GM21528 (cell line): Measurements from ENCODE around the gene RNF19B.

Experiments used
- ATAC-seq: cut with Tn5 transposase; IDR thresholded peaks from one replicate; pipeline ENCODE4 v1.9.1; 2021; ENCODE audit warnings: mild to moderate bottlenecking, moderate library complexity; ENCODE audit not compliant: unreplicated experiment, low FRiP score

The RNF19B gene, protein sequence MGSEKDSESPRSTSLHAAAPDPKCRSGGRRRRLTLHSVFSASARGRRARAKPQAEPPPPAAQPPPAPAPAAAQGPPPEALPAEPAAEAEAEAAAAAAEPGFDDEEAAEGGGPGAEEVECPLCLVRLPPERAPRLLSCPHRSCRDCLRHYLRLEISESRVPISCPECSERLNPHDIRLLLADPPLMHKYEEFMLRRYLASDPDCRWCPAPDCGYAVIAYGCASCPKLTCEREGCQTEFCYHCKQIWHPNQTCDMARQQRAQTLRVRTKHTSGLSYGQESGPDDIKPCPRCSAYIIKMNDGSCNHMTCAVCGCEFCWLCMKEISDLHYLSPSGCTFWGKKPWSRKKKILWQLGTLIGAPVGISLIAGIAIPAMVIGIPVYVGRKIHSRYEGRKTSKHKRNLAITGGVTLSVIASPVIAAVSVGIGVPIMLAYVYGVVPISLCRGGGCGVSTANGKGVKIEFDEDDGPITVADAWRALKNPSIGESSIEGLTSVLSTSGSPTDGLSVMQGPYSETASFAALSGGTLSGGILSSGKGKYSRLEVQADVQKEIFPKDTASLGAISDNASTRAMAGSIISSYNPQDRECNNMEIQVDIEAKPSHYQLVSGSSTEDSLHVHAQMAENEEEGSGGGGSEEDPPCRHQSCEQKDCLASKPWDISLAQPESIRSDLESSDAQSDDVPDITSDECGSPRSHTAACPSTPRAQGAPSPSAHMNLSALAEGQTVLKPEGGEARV

DNA sequence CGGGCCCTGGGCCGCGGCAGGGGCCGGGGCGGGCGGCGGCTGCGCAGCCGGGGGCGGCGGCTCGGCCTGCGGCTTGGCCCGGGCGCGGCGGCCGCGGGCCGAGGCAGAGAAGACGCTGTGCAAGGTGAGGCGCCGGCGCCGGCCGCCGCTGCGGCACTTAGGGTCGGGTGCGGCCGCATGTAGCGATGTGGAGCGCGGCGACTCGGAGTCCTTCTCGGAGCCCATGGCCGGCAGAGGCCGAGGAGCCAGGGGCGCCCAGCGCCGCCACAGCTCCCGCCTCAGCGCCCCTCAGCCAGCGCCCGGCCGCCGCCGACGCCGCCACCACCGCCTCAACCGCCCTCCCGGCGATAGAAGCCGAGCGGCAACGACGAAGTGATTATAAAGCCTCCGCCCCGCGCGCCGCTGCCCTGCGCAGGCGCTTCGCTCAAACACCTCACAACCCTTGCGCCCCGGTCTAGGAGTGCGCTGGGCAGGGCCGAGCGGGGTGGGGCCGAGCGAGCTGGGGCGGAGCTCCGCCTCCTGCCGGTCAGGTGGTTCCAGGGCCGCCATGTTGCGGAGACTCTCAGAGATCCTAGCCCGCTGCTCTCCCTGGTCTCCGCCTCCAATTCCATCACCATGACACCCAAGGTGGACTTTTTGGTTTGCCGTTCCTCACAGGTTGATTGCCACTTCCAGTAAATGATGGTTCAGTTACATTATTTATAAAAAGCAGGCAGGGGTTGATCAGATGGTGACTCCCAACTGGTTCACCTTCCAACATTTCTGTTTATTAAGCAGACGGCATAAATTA, at the start of gene RNF19B:
TSS of gene RNF19B (minus strand) at position 349 of the 790 bp plus-strand sequence. CDS start at position 225, 124 bp downstream.
- peak; percentile 72 for ATAC-seq

DNA sequence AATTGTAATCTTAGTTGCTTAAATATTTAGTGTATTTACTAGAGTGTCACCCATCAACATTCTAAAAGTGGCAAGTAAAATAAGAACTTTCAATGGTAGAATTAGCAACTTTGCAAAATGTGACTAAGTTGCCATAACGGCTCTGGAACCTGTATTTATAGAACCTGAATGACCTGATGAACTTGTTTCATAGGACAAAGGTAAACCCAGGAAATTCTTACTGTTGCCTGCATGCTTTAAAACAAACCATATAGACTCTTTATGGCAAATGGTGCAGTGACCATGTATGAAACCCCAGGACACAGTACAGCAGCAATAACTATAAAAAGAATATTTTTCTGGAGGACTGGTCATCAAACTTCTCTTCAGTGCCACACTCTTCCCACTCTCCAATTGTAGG, 49.2 kb upstream of the RNF19B start:
- no peak for ATAC-seq

GRCh38 chr1:33012165-33012564, 47.6 kb upstream of the RNF19B start:
- no peak for ATAC-seq

- ATAC-seq: no peak
These were observed 46.5 kb upstream of the RNF19B start for GRCh38 chr1:33010932-33011731.

- ATAC-seq: no peak
These were observed 45.0 kb upstream of the RNF19B start for GRCh38 chr1:33009561-33009960.

DNA sequence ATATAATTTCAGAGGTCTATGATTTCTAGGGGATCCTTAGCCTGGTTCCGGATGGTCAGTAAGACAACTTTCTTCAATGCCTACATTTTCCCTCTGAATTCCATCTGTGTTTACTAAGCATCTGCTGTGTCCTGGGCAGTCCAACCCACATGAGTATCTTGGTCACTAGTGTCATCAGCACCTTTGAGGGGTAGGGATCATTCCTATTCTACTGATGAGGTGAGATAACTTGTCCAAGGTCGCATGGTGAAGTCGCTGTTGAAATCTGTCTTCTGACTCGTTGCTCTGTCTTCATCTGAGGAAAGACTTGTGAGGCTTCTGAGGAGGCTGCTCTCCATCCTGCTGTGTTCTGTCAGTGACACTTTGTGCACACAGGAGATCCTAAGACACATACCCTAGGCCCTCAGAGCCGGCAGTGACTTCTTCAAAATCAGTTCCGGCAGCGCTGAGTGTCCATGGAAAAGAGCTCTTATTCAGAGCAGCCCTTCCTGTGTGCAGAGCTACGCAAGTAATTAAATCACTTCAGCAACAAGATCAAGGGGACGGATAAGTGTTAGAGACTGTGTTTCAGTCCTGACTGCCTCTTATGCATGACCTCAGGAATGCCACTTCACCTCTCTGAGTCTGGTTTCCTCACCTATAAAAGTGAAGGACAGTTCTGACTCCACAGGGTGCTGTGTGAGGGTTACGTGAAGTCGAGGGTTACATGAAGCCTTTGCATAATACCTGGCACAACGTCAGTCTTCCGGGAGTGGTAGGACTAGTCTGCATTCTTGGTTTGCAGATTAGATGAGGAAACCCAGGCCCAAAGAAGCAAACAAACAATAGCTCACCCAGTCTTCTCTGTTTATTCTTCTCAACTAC, 43.7 kb upstream of the RNF19B start:
- no peak for ATAC-seq

DNA sequence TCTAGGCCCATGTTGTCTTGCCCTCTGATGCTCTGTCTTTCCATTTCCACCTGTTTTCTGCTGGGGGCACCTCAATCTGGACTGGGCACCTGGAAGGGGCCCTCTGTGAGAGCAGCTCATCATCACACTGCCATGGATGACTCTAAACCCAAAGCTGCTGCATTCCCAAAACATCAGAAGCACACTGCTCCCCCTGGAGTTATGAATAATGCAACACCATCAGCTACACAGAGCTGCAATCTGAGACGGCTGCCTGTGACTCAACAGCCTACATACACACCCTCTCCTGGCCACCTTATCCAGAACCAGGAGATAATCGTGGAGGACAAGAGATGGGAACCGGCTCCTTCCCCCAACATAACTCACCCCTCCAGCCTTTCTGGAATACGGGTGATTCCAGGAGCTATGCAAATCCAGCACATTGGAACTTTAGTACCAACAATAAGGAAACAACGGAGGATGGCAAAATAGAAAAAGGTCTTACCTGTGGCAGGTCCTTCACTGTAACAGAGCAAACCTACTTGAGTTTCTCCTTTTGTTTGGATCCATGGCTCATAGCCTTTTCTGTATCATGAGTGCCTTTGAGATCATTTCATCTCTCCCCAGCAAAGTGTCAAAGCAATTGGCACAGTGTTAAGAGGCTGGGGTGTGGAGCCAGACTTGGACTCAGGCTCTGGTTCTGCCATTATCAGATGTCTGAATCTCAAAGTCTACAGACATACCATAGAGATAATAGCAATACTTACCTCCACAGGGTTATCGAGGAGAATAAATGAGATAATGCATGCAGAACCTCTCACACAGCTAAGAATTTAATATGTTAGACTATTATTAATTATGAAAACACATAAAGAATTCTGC, 42.8 kb upstream of the RNF19B start:
- ATAC-seq: no peak

- no peak for ATAC-seq
These were observed 41.3 kb upstream of the RNF19B start for GRCh38 chr1:33005838-33006421.

- no peak for ATAC-seq
These were observed 40.7 kb upstream of the RNF19B start for GRCh38 chr1:33005117-33005837.

DNA sequence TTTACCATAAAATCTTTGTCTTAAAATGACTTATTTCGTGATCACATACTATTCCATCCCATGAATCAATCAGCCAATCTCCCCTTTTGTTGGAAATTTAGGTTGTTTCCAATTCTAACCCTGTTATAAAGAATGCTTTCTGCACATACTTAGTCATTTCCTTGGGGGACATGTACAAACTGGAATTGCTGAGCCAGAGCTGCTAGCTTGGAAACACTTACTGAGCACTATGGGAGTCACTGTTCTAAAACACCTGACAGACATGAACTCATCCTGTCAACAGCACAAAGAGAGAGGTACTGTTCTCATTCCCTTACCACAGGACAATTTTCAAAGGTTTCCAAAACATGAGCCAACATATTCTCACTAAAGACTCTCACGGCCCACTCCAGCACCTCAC, 40.0 kb upstream of the RNF19B start:
- ATAC-seq: no peak

DNA sequence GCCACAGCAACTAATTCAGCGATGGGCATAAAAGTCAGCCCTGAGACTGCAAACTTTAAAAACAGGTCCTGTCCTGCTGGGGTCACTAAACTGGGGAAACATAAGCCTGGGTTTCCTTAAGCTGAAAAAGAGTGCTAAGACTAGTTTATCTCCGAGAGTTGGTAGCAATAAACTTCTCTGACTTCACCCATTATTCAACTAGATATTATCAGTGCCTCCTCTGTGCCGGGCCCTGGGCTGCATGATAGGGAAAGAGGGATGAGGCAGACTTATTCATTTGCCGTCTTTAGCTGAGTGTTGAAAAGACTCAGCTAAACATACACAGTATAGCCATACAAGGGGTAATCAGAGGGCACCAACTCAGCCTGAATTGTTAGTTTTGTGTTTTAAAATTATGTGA, 39.0 kb upstream of the RNF19B start:
- ATAC-seq: no peak

DNA sequence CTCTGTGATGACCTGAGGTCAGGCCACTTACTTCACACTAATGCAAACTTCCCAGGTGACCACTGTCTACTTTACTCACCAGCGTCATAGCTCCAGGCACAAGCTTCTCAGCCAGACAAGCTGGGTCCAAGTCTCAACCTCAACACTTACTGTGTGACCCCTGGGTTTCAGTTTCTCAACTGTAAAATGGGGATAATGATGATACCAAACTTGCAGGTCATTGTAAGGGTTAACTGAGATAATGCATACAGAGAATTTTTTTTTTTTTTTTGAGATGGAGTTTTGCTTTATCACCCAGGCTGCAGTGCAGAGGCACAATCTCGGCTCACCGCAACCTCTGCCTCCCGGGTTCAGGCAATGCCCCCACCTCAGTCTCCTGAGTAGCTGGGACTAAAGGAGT, 37.4 kb upstream of the RNF19B start:
- ATAC-seq: no peak

GRCh38 chr1:33001282-33001681, 36.7 kb upstream of the RNF19B start:
- ATAC-seq: no peak

DNA sequence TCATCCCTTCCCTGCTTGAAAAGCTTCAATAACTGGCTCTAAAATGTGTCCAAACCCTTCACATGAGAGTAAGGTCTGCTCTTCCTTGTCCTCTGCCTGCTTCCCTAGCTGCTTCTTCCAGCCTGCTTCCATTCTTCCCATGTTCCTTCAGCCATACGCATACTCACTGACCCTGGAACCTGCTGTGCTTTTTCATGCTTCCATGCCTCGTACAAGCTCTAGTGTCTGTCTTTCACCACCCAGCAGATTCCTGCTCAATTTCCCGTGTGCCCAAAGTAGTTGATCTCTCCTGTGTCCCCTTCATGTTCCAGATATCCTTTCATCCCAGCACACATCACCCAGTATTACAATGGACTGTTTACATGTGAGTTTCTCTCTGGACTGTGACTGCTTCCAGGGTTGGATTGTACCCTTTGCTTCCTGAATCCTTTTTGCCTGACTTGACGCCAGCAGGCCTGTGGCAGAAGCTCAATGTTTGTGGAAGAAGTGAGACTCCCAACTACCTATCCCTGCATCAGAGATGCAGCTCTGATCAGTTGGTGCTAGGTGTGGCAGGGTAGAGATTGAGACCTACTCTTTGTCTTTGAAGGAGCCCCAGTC, 35.9 kb upstream of the RNF19B start:
- no peak for ATAC-seq

- no peak for ATAC-seq
These were observed 34.4 kb upstream of the RNF19B start for GRCh38 chr1:32998997-32999396.

DNA sequence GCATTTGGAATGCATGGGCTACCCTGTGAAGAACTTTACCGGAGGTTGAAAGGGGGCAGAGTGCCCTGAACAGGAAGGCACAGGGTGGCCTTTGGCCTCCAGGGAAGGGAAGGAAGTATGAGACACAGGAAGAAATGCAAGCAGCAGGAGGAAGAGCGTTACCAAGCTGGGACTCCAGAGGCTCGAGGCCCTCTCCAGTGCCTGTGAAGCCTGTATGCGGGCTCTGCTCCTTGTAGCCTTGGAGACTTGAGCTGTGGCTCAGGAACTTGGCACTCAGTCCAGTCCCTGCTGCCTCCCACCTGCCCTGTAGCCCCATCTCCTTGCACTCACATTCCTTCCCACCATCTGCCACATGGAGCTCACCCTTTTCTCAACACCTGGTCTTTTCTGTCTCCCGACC, 33.5 kb upstream of the RNF19B start:
- ATAC-seq: no peak

- ATAC-seq: no peak
These were observed 32.8 kb upstream of the RNF19B start for GRCh38 chr1:32997381-32997891.
